Measurements from ENCODE around the gene LRP6. TPM values are rescaled to one million over a fixed set of nuclear protein-coding genes. Genes with fewer than 3 reads are reported as not detected.

LRP6 gene
- total and polyA plus RNA-seq, 2 of the 13 experiments (the other 11 are each of a cell fraction or from before 2014, with no cell fraction given): 33.8 to 42.0 TPM

GRCh38 chr12:12266873-12267741 lies at the start of gene LRP6 (continued):
- TF ChIP-seq ZNF280D (CRISPR knock-in tag; IDR thresholded peaks at IDR 0.05): peak; percentile 90; the same call in 1 of the 2 replicates
- no peak for TF ChIP-seq ZNF383 (CRISPR knock-in tag; IDR thresholded peaks at IDR 0.05; ENCODE audit: borderline replicate concordance)
- peak; percentile 98 for TF ChIP-seq BCL3 (CRISPR knock-in tag; IDR thresholded peaks at IDR 0.05)
- peak; percentile 96 for TF ChIP-seq ZNF20 (CRISPR knock-in tag; IDR thresholded peaks at IDR 0.05)
- TF ChIP-seq SRY (CRISPR knock-in tag; IDR thresholded peaks at IDR 0.05): peak; percentile 98
- TF ChIP-seq RFX5 (IDR thresholded peaks at IDR 0.05; ENCODE audit: low read depth, low read length): no peak
- 0 out of 2 replicates have a peak, but pooled peaks have one; percentile 63 for TF ChIP-seq ZFP1 (CRISPR knock-in tag; IDR thresholded peaks at IDR 0.05)
- TF ChIP-seq SKI (IDR thresholded peaks at IDR 0.05; ENCODE audit: partially characterized antibody): peak; percentile 97
- TF ChIP-seq TEF (CRISPR knock-in tag; IDR thresholded peaks at IDR 0.05): peak; percentile 80; the same call in 1 of the 2 replicates
- 0 out of 2 replicates have a peak, but pooled peaks have one; percentile 57 for TF ChIP-seq HOXA9 (CRISPR knock-in tag; IDR thresholded peaks at IDR 0.05; ENCODE audit: borderline replicate concordance)
- TF ChIP-seq CREM (IDR thresholded peaks at IDR 0.05): peak; percentile 70
- peak; percentile 60; the same call in 1 of the 2 replicates for TF ChIP-seq CREM (CRISPR knock-in tag; IDR thresholded peaks at IDR 0.05)
- TF ChIP-seq CBX5 (CRISPR knock-in tag; IDR thresholded peaks at IDR 0.05; ENCODE audit: borderline replicate concordance): peak; percentile 84; the same call in 1 of the 2 replicates
- TF ChIP-seq ZNF75D (CRISPR knock-in tag; IDR thresholded peaks at IDR 0.05; ENCODE audit: borderline replicate concordance): peak; percentile 94; the same call in 1 of the 2 replicates
- TF ChIP-seq MLX (CRISPR knock-in tag; IDR thresholded peaks at IDR 0.05): no peak
- TF ChIP-seq ZNF883 (CRISPR knock-in tag; IDR thresholded peaks at IDR 0.05; ENCODE audit: not compliant biosample characterization): peak; percentile 98
- TF ChIP-seq ZMAT3 (CRISPR knock-in tag; conservative IDR thresholded peaks at IDR 0.05): peak; percentile 92
- peak; percentile 93; the same call in 1 of the 2 replicates for TF ChIP-seq ZNF670 (CRISPR knock-in tag; IDR thresholded peaks at IDR 0.05; ENCODE audit: borderline replicate concordance)
- no peak; the same call in 1 of the 2 replicates for TF ChIP-seq SMC3 (IDR thresholded peaks at IDR 0.05; ENCODE audit: low read length)
- TF ChIP-seq TFDP2 (CRISPR knock-in tag; IDR thresholded peaks at IDR 0.05): peak; percentile 82

All from HepG2 (cell line).